ENCODE measurements around the gene BCL11B.

GRCh38 chr14:99163446-99163845 is 108.6 kb downstream of the BCL11B start:
- TF ChIP-seq POLR2A (IDR thresholded peaks at IDR 0.05): no peak
- no peak for TF ChIP-seq CTCF (IDR thresholded peaks at IDR 0.05)

Data from tibial nerve (tissue), 3 donors.